Mucosa of rectum (tissue), 2 donors: ENCODE measurements around the gene PERP.

ENCODE experiments used
- H3K27ac ChIP-seq, 2 donors: one replicate each; pipeline ENCODE4 v1.7.0; 2013; ENCODE audit warnings: inconsistent platforms in 2 of 2, low read depth in 2 of 2, low read length in 2 of 2
- H3K27me3 ChIP-seq, 2 donors: one replicate each; pipeline ENCODE4 v1.7.0; 2013; ENCODE audit warnings: low read length in 2 of 2; ENCODE audit not compliant: control insufficient read depth in 2 of 2, insufficient read depth in 2 of 2
- H3K36me3 ChIP-seq, 2 donors: one replicate each; pipeline ENCODE4 v1.7.0; 2013; ENCODE audit warnings: low read length in 2 of 2; ENCODE audit not compliant: control insufficient read depth in 2 of 2, insufficient read depth in 2 of 2
- H3K4me1 ChIP-seq, 2 donors: one replicate each; pipeline ENCODE4 v1.7.0; 2013; ENCODE audit warnings: low read length in 2 of 2, mild to moderate bottlenecking in 1 of 2; ENCODE audit not compliant: control insufficient read depth in 2 of 2, insufficient read depth in 2 of 2
- H3K4me3 ChIP-seq, 2 donors: one replicate each; pipeline ENCODE4 v1.7.0; 2013; ENCODE audit warnings: low read length in 2 of 2
- H3K9ac ChIP-seq, 2 donors: one replicate each; pipeline ENCODE4 v1.7.0; 2013; ENCODE audit warnings: low read length in 2 of 2, low read depth in 1 of 2, mild to moderate bottlenecking in 1 of 2
- H3K9me3 ChIP-seq, 2 donors: one replicate each; pipeline ENCODE4 v1.7.0; 2013; ENCODE audit warnings: low read length in 2 of 2; ENCODE audit not compliant: control insufficient read depth in 2 of 2
- donor health status: healthy.
- donor health status: Normal muscosa, but diverticular disease.

Gene PERP

DNA sequence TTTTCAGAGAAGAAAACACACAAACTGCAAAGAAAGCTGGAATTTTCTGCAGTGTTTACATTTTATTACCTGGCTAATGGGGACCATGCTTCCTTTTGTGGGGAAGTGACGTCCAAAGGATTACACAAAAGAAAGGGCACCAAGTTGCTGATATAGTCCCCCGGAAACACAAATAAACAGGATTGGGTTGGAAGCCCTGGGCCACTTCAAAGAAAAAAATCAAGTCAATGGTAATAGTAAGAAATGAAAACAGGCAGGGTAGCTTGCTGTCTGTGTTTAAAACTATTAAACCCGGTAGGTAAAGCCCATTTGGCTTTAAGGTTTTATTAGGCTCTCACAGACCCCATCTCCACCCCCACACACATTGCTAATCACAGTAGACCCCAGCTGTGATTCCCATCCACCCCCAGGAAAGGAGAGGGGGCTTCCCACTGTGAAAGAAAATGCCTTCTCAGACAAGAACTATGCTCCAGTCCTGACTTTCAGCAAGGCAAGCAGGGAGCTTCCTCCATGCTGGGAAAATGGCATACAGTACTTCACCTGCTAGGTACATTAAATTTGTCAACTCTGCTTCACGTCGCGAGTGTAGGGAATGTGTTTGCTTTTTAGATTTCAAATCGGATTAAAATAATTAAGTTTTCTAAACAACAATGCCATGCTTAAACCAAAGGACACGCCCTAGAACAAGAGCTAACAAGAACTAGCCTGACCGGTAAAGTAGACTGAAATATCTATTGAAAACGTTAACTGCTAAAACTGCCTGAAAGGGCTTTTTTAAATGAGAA is 1.1 kb downstream of the PERP start:
- Histone ChIP-seq H3K9me3 (no peaks in the 10 kb centered on the region), H3K36me3 (no peaks in the 10 kb centered on the region), H3K9ac (peak overlapping the region; percentile 61 to 95), H3K27ac (peak overlapping the region; percentile 91 to 98), H3K4me1 (peaks cover 8 to 18% of the 10 kb centered on the region in 2 donors), H3K27me3 (peaks cover 0 to 2% of the 10 kb centered on the region in 2 donors), H3K4me3 (peak overlapping the region; percentile 74 to 84)

- Histone ChIP-seq H3K27me3 (peaks cover 0 to 2% of the 10 kb centered on the region in 2 donors), H3K27ac (peak overlapping the region; percentile 91 to 98), H3K9me3 (no peaks in the 10 kb centered on the region), H3K36me3 (no peaks in the 10 kb centered on the region), H3K4me3 (peak overlapping the region; percentile 74 to 84), H3K4me1 (peaks cover 8 to 18% of the 10 kb centered on the region in 2 donors), H3K9ac (peak overlapping the region; percentile 61 to 95)
These were observed 1.8 kb downstream of the PERP start for GRCh38 chr6:138105446-138105845.

DNA sequence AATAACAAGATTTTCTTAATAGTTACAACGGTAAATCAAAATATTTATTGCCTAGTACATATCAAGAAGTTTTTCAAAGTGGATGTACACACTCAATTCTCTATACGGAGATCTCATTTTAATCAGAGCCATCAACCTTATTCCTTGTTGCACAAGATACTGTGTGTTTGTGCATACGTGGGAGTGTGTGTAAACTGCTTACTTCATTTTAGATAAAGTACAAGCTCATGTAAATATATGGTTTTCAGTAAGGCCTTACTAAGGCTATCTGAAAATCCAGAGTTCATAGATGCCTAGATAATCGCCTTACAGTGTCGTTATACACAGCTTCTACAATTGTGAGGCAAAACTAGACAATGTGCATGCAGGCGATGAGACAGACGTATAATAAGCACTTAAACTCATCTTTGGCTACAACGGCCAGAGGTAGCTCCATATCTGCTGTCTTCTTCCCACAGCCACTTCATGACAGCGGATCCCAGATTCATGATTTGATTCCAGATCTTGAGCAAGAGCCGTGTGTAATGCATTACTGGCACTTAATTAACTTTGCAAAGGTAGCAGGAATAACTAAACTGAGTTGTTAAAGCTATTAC is 2.5 kb downstream of the PERP start:
- Histone ChIP-seq H3K9me3 (no peaks in the 10 kb centered on the region), H3K27ac (no peak overlapping the region), H3K36me3 (no peaks in the 10 kb centered on the region), H3K27me3 (peaks cover 0 to 2% of the 10 kb centered on the region in 2 donors), H3K4me1 (peaks cover 8 to 18% of the 10 kb centered on the region in 2 donors), H3K9ac (no peak overlapping the region), H3K4me3 (peak overlapping the region in 1 of 2 donors; percentile 74)

DNA sequence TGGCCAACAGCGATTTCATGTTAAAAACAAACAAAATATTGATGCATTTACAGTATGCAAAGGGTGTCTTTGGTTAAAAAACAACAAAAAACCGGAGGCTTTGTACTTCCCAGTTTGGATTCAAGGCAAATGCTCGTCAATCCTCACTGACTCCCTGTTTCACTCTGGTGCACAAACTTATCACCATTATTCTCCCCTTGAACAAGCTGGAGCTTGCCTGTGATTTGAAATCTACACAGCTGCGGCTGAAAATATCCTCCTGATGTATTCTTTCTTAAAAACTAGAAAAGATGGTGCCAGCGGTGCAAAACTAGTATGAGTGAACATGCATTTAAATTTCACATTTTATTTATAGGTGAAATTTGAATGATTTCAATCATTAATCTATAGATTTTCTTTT is 3.3 kb downstream of the PERP start:
- Histone ChIP-seq H3K27ac (no peak overlapping the region), H3K9me3 (no peaks in the 10 kb centered on the region), H3K4me3 (no peak overlapping the region), H3K9ac (no peak overlapping the region), H3K27me3 (peaks cover 0 to 2% of the 10 kb centered on the region in 2 donors), H3K4me1 (peaks cover 8 to 14% of the 10 kb centered on the region in 2 donors), H3K36me3 (no peaks in the 10 kb centered on the region)

GRCh38 chr6:138101946-138102731 is 5.1 kb downstream of the PERP start:
- no peak overlapping the region for H3K27ac ChIP-seq
- no peak overlapping the region for H3K4me3 ChIP-seq

GRCh38 chr6:138099832-138100231 is 7.4 kb downstream of the PERP start:
- Histone ChIP-seq H3K9me3 (no peaks in the 10 kb centered on the region), H3K27me3 (no peaks in the 10 kb centered on the region), H3K4me1 (no peaks in the 10 kb centered on the region), H3K27ac (no peak overlapping the region), H3K9ac (no peak overlapping the region), H3K36me3 (peaks cover 10 to 11% of the 10 kb centered on the region in 2 donors), H3K4me3 (no peak overlapping the region)

More at GRCh38 chr6:138101946-138102731, 5.1 kb downstream of the PERP start:
- no peaks in the 10 kb centered on the region for H3K9me3 ChIP-seq
- H3K27me3 ChIP-seq: no peaks in the 10 kb centered on the region
- H3K36me3 ChIP-seq: no peaks in the 10 kb centered on the region
- no peak overlapping the region for H3K9ac ChIP-seq
- H3K4me1 ChIP-seq: peaks cover 0 to 4% of the 10 kb centered on the region in 2 donors

GRCh38 chr6:138098306-138098705 is 8.9 kb downstream of the PERP start:
- H3K4me1 ChIP-seq: no peaks in the 10 kb centered on the region
- H3K27ac ChIP-seq: no peak overlapping the region
- H3K9me3 ChIP-seq: no peaks in the 10 kb centered on the region
- H3K4me3 ChIP-seq: no peak overlapping the region
- peaks cover 10 to 13% of the 10 kb centered on the region in 2 donors for H3K36me3 ChIP-seq
- H3K27me3 ChIP-seq: no peaks in the 10 kb centered on the region
- H3K9ac ChIP-seq: no peak overlapping the region

DNA sequence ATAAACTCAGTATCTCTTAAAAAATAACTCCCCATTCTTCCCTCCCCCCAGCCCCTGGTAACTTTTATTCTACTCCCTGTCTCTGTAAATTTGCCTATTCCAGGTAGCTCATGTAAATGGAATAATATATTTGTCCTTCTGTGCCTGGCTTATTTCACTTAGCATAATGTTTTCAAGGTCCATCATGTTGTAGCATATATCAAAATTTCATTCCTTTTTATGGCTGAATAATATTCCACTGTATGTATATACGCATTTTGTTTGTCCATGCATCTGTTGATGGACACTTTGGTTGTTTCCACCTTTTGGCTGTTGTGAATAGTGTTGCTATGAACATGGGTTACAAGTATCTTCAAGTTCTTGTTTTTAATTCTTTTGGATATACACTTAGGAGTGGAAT is 13.0 kb downstream of the PERP start:
- no peak overlapping the region for H3K4me3 ChIP-seq
- H3K27ac ChIP-seq: no peak overlapping the region
- no peak overlapping the region for H3K9ac ChIP-seq
- H3K9me3 ChIP-seq: no peaks in the 10 kb centered on the region
- H3K36me3 ChIP-seq: peaks cover 10 to 22% of the 10 kb centered on the region in 2 donors
- no peaks in the 10 kb centered on the region for H3K4me1 ChIP-seq
- H3K27me3 ChIP-seq: no peaks in the 10 kb centered on the region

DNA sequence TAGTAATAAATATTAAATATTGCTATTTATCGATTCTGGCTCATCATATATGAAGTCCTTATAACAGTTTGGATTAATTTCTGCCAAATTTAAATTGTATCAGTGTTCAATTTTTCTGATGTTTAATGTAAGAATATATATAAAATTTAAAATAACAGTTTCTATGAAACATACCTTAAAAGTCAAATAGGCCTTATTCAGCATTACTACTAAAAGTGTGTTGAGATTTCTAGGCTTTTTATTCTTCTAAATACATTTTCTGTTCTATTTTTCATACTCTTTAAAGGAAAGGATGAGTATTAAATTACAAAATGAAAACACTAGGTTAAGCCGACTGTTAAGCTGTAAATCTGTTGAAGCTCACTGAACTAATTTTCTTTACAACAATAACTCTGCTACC is 13.6 kb downstream of the PERP start:
- Histone ChIP-seq H3K9ac (no peak overlapping the region), H3K27ac (no peak overlapping the region), H3K9me3 (no peaks in the 10 kb centered on the region), H3K27me3 (no peaks in the 10 kb centered on the region), H3K36me3 (peaks cover 10 to 22% of the 10 kb centered on the region in 2 donors), H3K4me3 (no peak overlapping the region), H3K4me1 (peaks cover 0 to 2% of the 10 kb centered on the region in 2 donors)

- H3K36me3 ChIP-seq: peaks cover 10 to 22% of the 10 kb centered on the region in 2 donors
- H3K4me1 ChIP-seq: peaks cover 0 to 6% of the 10 kb centered on the region in 2 donors
- no peak overlapping the region for H3K4me3 ChIP-seq
These were observed 14.5 kb downstream of the PERP start for GRCh38 chr6:138092686-138093085.

More at GRCh38 chr6:138092686-138093085, 14.5 kb downstream of the PERP start:
- Histone ChIP-seq H3K27ac (no peak overlapping the region), H3K9me3 (no peaks in the 10 kb centered on the region), H3K27me3 (no peaks in the 10 kb centered on the region), H3K9ac (no peak overlapping the region)
